Measurements from ENCODE around the gene ISX.

DNA sequence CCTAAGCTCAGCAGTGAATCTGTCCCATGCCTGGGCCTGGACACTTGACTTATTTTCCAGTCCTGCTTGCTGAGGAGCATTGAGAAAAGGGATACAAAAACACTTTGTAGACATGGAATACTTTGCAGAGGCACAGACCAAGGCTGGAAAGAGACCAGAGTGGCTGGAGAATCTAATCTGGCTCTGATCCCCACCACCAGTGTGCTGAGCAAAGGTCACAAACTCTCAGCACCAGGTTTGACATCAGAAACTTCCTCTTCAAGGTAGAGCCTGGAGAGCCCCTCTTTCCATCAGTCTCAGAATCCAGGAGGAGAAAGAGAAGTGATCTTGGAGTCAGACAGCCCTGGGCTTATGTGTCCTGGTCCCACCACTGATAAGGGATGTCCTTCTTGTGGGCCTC is 53.5 kb downstream of the ISX start:
- TF ChIP-seq, protein P1, sequence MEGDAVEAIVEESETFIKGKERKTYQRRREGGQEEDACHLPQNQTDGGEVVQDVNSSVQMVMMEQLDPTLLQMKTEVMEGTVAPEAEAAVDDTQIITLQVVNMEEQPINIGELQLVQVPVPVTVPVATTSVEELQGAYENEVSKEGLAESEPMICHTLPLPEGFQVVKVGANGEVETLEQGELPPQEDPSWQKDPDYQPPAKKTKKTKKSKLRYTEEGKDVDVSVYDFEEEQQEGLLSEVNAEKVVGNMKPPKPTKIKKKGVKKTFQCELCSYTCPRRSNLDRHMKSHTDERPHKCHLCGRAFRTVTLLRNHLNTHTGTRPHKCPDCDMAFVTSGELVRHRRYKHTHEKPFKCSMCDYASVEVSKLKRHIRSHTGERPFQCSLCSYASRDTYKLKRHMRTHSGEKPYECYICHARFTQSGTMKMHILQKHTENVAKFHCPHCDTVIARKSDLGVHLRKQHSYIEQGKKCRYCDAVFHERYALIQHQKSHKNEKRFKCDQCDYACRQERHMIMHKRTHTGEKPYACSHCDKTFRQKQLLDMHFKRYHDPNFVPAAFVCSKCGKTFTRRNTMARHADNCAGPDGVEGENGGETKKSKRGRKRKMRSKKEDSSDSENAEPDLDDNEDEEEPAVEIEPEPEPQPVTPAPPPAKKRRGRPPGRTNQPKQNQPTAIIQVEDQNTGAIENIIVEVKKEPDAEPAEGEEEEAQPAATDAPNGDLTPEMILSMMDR (conservative IDR thresholded peaks at IDR 0.05 in 1 of 2, IDR thresholded peaks at IDR 0.05 in 1 of 2; ENCODE audit: low read depth in 1 of 2, low read length in 2 of 2): no peak
- no peak for TF ChIP-seq EZH2 (IDR thresholded peaks at IDR 0.05; ENCODE audit: low read length, missing control alignments)

Data from fibroblast of lung (primary cell).